Endothelial cell of umbilical vein (primary cell): Measurements from ENCODE around the gene FRMPD1. TPM values are rescaled to one million over a fixed set of nuclear protein-coding genes. Genes with fewer than 3 reads are reported as not detected.

Source experiments
- BruUV-seq: library from RNA; stranded (reverse); fragments of 400-500 nt; replicated peaks from 2 replicates; lab custom pipeline; 2021; lab: Mats Ljungman, UMichigan
- CTCF ChIA-PET: fragments of 300-600, 350-600 bp; sonication (Branson Sonifier 250); formaldehyde crosslinking; loops from one replicate; lab custom pipeline; 2021; ENCODE audit warnings: antibody characterized with exemption, inconsistent platforms; lab: Charles Lee
- POLR2A ChIA-PET: fragments of 300-600, 350-600 bp; sonication (Branson Sonifier 250); formaldehyde crosslinking; loops from one replicate; lab custom pipeline; 2021; ENCODE audit warnings: antibody characterized with exemption, inconsistent platforms; lab: Charles Lee
- DNase-seq: peaks from one replicate; pipeline ENCODE4 v3.0.0-alpha.2; 2011; ENCODE audit warnings: low read depth, low spot score
- FAIRE-seq: peaks from 2 replicates; lab custom pipeline; 2011; peaks lifted over from hg19 to GRCh38; lab: Jason Lieb, UNC
- H2AFZ ChIP-seq: 2 replicates; pipeline ENCODE4 v1.6.0; 2012; ENCODE audit warnings: low read depth, low read length, control low read depth, inconsistent platforms
- H3K27ac ChIP-seq: 2 replicates; pipeline ENCODE4 v1.5.1; 2011; ENCODE audit warnings: low read depth, mild to moderate bottlenecking, control low read depth, low read length, moderate library complexity; ENCODE audit not compliant: insufficient read depth
- H3K27me3 ChIP-seq, 2 experiments: 2 replicates each; pipeline versions ENCODE4 v1.6.0 to v1.6.1; 2011; ENCODE audit warnings: low read length in 2 of 2, mixed read lengths in 1 of 2; ENCODE audit not compliant: control insufficient read depth in 2 of 2, insufficient read depth in 2 of 2
- H3K36me3 ChIP-seq, 2 experiments: 2 replicates in 1 of 2; 3 replicates in 1 of 2; pipeline ENCODE4 v1.5.1; 2011; ENCODE audit warnings: low read length in 2 of 2, mild to moderate bottlenecking in 1 of 2, moderate library complexity in 1 of 2; ENCODE audit not compliant: control insufficient read depth in 2 of 2, insufficient read depth in 2 of 2; ENCODE audit errors: extremely low read depth in 1 of 2
- H3K4me1 ChIP-seq: 3 replicates; pipeline ENCODE4 v1.5.1; 2011; ENCODE audit warnings: mild to moderate bottlenecking, low read length; ENCODE audit not compliant: control insufficient read depth, insufficient read depth; ENCODE audit errors: extremely low read depth
- H3K4me2 ChIP-seq: 2 replicates; pipeline ENCODE4 v1.6.1; 2011; ENCODE audit warnings: low read length, control low read depth, mixed read lengths; ENCODE audit not compliant: insufficient read depth
- H3K4me3 ChIP-seq, 3 experiments: fragments of 200-600 bp in 1 of 3; sonication (generic), shearing (Covaris generic) in 1 of 3; replicated peaks in 1 of 3; 2 replicates each; pipeline ENCODE4 v1.5.1; 2011 to 2016; ENCODE audit warnings: control low read depth in 3 of 3, low read length in 3 of 3, mild to moderate bottlenecking in 2 of 3, inconsistent platforms in 1 of 3, low read depth in 1 of 3, moderate library complexity in 1 of 3; ENCODE audit not compliant: insufficient read depth in 1 of 3
- H3K79me2 ChIP-seq: 2 replicates; pipeline ENCODE4 v1.6.0; 2012; ENCODE audit warnings: low read length, inconsistent platforms; ENCODE audit not compliant: control insufficient read depth, insufficient read depth
- H3K9ac ChIP-seq: replicated peaks from 2 replicates; pipeline ENCODE3; 2011; ENCODE audit warnings: low read length, control low read depth; ENCODE audit not compliant: insufficient read depth; ENCODE audit errors: extremely low read depth
- H3K9me1 ChIP-seq: replicated peaks from 3 replicates; pipeline ENCODE4 v1.6.0; 2011; ENCODE audit warnings: mild to moderate bottlenecking, low read length; ENCODE audit not compliant: control insufficient read depth, insufficient read depth; ENCODE audit errors: extremely low read depth
- H3K9me3 ChIP-seq: replicated peaks from 2 replicates; pipeline ENCODE4 v1.5.1; 2012; ENCODE audit warnings: low read length, inconsistent platforms; ENCODE audit not compliant: control insufficient read depth, insufficient read depth
- H4K20me1 ChIP-seq: replicated peaks from 2 replicates; pipeline ENCODE3; 2011; ENCODE audit warnings: mild to moderate bottlenecking, low read length; ENCODE audit not compliant: control insufficient read depth, insufficient read depth; ENCODE audit errors: extremely low read depth
- CTCF ChIP-seq, 2 donors: IDR thresholded peaks; 1 replicate in 1 of 2; 2 replicates in 1 of 2; pipeline ENCODE4 v1.5.1; 2011; ENCODE audit warnings: low read length in 2 of 2, mild to moderate bottlenecking in 2 of 2, moderate library complexity in 2 of 2, control low read depth in 1 of 2, inconsistent platforms in 1 of 2, low read depth in 1 of 2; ENCODE audit not compliant: insufficient read depth in 1 of 2; ENCODE audit errors: extremely low read depth in 1 of 2
- EZH2 ChIP-seq: IDR thresholded peaks from 2 replicates; pipeline ENCODE4 v1.6.1; 2012; ENCODE audit warnings: borderline replicate concordance, low read depth, mild to moderate bottlenecking, moderate library complexity, low read length, inconsistent platforms; ENCODE audit not compliant: severe bottlenecking
- FOS ChIP-seq: IDR thresholded peaks from 2 replicates; pipeline ENCODE4 v1.6.1; 2011; ENCODE audit warnings: mild to moderate bottlenecking, low read length, moderate library complexity, borderline replicate concordance; ENCODE audit not compliant: insufficient read depth
- GATA2 ChIP-seq: IDR thresholded peaks from 2 replicates; pipeline ENCODE4 v1.7.0; 2011; ENCODE audit warnings: low read depth, mild to moderate bottlenecking, moderate library complexity, mixed read lengths, low read length; ENCODE audit not compliant: insufficient read length, insufficient read depth
- JUN ChIP-seq: IDR thresholded peaks from 2 replicates; pipeline ENCODE4 v1.6.1; 2011; ENCODE audit warnings: borderline replicate concordance, low read depth; ENCODE audit not compliant: insufficient read length, insufficient read depth
- MAX ChIP-seq: IDR thresholded peaks from 2 replicates; pipeline ENCODE4 v1.6.1; 2011; ENCODE audit not compliant: insufficient read depth, insufficient read length
- MYC ChIP-seq: IDR thresholded peaks from one replicate; pipeline ENCODE4 v1.6.1; 2011; ENCODE audit warnings: mild to moderate bottlenecking, low read depth, low read length
- POLR2A ChIP-seq: IDR thresholded peaks from 2 replicates; pipeline ENCODE4 v1.6.1; 2012; ENCODE audit warnings: low read depth, mild to moderate bottlenecking, control low read depth, low read length
- POLR2AphosphoS5 ChIP-seq: IDR thresholded peaks from 2 replicates; pipeline ENCODE4 v1.6.1; 2012; ENCODE audit warnings: low read depth, mild to moderate bottlenecking, control low read depth, low read length, moderate library complexity; ENCODE audit not compliant: insufficient read depth
- dilution Hi-C: fragments of 300-500 bp; cut with MboI; formaldehyde crosslinking; loops from one replicate; pipeline ENCODE4 v1.15.0; 2019; ENCODE audit warnings: low sequenced_read_pairs; ENCODE audit not compliant: extremely low pct_ligation_motif_present
- intact Hi-C: fragments of 100-400 bp; cut with micrococcal nuclease; formaldehyde crosslinking; loops from one replicate; pipeline ENCODE4 v1.10.0; 2022
- polyA plus RNA-seq, 4 experiments: library from polyadenylated mRNA; depleted of rRNA in 3 of 4; stranded (reverse) in 3 of 4; unstranded in 1 of 4; fragments of >200 nt; gene quantifications; 2 replicates each; pipeline versions ENCODE4 v1.2.1 to v1.2.3, GENCODE V29; 2011 to 2012; ENCODE audit warnings: missing spikeins in 1 of 4
- total RNA-seq: library from RNA; stranded (reverse); gene quantifications from 2 replicates; pipeline ENCODE4 v1.2.3, GENCODE V29; 2021

Gene FRMPD1
- total and polyA plus RNA-seq, 2 donors (not counting 3 experiments of a cell fraction or from before 2014, with no cell fraction given) = not detected

GRCh38 chr9:37639109-37639762 lies 11.5 kb upstream of the FRMPD1 start:
- dilution Hi-C loops = no loop called here
- Histone ChIP-seq H3K27me3 (peaks cover 11 to 26% of the 10 kb centered on the region in 2 experiments), H3K27ac (no peak overlapping the region), H3K9me1 (no peaks in the 10 kb centered on the region), H3K36me3 (no peaks in the 10 kb centered on the region), H3K79me2 (no peaks in the 10 kb centered on the region), H3K4me2 (no peak overlapping the region), H3K4me3 (no peak overlapping the region), H4K20me1 (no peaks in the 10 kb centered on the region), H2AFZ (no peak overlapping the region), H3K9ac (no peak overlapping the region), H3K4me1 (no peaks in the 10 kb centered on the region), H3K9me3 (no peaks in the 10 kb centered on the region)
- POLR2A ChIA-PET = no interaction called here
- FAIRE-seq = no peak
- no TSS peak for BruUV-seq
- CTCF ChIA-PET = interaction anchor here (2.9 kb wide), 1 partner anchor 12 kb away, joined by 8 read pairs; no protein-coding TSS in a partner anchor
- no peak for DNase-seq
- intact Hi-C loops = no loop called here
- TF ChIP-seq JUN = no peak
- no peak for TF ChIP-seq FOS
- no peak for TF ChIP-seq EZH2
- no peak for TF ChIP-seq POLR2A
- TF ChIP-seq MYC = no peak
- no peak for TF ChIP-seq GATA2
- no peak for TF ChIP-seq CTCF (IDR thresholded peaks at IDR 0.05; ENCODE audit: extremely low read depth in 1 of 2, insufficient read depth in 1 of 2, low read depth in 1 of 2, low read length in 2 of 2)
- no peak for TF ChIP-seq POLR2AphosphoS5
- TF ChIP-seq MAX = no peak
